ENCODE results near the gene PEMT.

PEMT gene

GRCh38 chr17:17545984-17546383, 45.5 kb downstream of the PEMT start:
- no peak for TF ChIP-seq CTCF (IDR thresholded peaks at IDR 0.05; ENCODE audit: low read depth, low read length)
- no peak for DNase-seq (ENCODE audit: extremely low read depth, low read depth)

GRCh38 chr17:17545031-17545820, 46.3 kb downstream of the PEMT start:
- no peak for TF ChIP-seq CTCF (IDR thresholded peaks at IDR 0.05; ENCODE audit: low read depth, low read length)
- no peak for DNase-seq (ENCODE audit: extremely low read depth, low read depth)

- DNase-seq (ENCODE audit: extremely low read depth, low read depth): no peak
- TF ChIP-seq CTCF (IDR thresholded peaks at IDR 0.05; ENCODE audit: low read depth, low read length): no peak
These were observed 48.4 kb downstream of the PEMT start for GRCh38 chr17:17542906-17543635.

GRCh38 chr17:17541640-17542001, 49.9 kb downstream of the PEMT start:
- TF ChIP-seq CTCF (IDR thresholded peaks at IDR 0.05; ENCODE audit: low read depth, low read length): no peak
- no peak for DNase-seq (ENCODE audit: extremely low read depth, low read depth)

- no peak for DNase-seq (ENCODE audit: extremely low read depth, low read depth)
- TF ChIP-seq CTCF (IDR thresholded peaks at IDR 0.05; ENCODE audit: low read depth, low read length): no peak
These were observed 50.4 kb downstream of the PEMT start for GRCh38 chr17:17540935-17541639.

GRCh38 chr17:17540278-17540906, 51.1 kb downstream of the PEMT start:
- no peak for DNase-seq (ENCODE audit: extremely low read depth, low read depth)
- TF ChIP-seq CTCF (IDR thresholded peaks at IDR 0.05; ENCODE audit: low read depth, low read length): no peak
